Upper lobe of right lung (tissue), 1 donor: Measurements from ENCODE around the gene FHOD1. TPM values are rescaled to one million over a fixed set of nuclear protein-coding genes. Genes with fewer than 3 reads are reported as not detected.

Experiments
- ATAC-seq: fragments of 200-7000 bp; cut with Tn5 transposase; one replicate; pipeline ENCODE4 v1.9.1; 2020; ENCODE audit warnings: mild to moderate bottlenecking, moderate library complexity
- DNase-seq: peaks from one replicate; pipeline ENCODE4 v3.0.0-alpha.2; 2020
- H3K27ac ChIP-seq: fragments of 200-600 bp; one replicate; pipeline ENCODE4 v1.8.0; 2022
- H3K27me3 ChIP-seq: fragments of 200-600 bp; one replicate; pipeline ENCODE4 v1.8.0; 2022; ENCODE audit warnings: mild to moderate bottlenecking
- H3K36me3 ChIP-seq: fragments of 200-600 bp; one replicate; pipeline ENCODE4 v1.8.0; 2022
- H3K4me1 ChIP-seq: fragments of 200-600 bp; one replicate; pipeline ENCODE4 v1.8.0; 2022
- H3K4me3 ChIP-seq: fragments of 200-600 bp; one replicate; pipeline ENCODE4 v1.8.0; 2022; ENCODE audit warnings: mild to moderate bottlenecking
- H3K9me3 ChIP-seq: fragments of 200-600 bp; one replicate; pipeline ENCODE4 v1.8.0; 2022
- intact Hi-C: fragments of 100-400 bp; cut with DNase I; formaldehyde crosslinking; loops from one replicate; pipeline ENCODE4 v1.11.0; 2022
- total RNA-seq: library from RNA; stranded (reverse); fragmentation: NEBNext Ultra II Directional; extraction: Animal tissue kit (Norgen Biotek cat#: 25700); gene quantifications from one replicate; pipeline ENCODE4 v1.2.1, GENCODE V29; 2021
- TF ChIP-seq, protein P1 (sequence below): fragments of 200-600 bp; IDR thresholded peaks from one replicate; pipeline ENCODE4 v1.8.0; 2022; ENCODE audit warnings: antibody characterized with exemption
- donor health status: DM: no; HTN: yes; CAD: no; lungs with severe emphysema.

FHOD1 gene
- total RNA-seq, 1 donor from 2014 or later = 94.9 TPM

DNA sequence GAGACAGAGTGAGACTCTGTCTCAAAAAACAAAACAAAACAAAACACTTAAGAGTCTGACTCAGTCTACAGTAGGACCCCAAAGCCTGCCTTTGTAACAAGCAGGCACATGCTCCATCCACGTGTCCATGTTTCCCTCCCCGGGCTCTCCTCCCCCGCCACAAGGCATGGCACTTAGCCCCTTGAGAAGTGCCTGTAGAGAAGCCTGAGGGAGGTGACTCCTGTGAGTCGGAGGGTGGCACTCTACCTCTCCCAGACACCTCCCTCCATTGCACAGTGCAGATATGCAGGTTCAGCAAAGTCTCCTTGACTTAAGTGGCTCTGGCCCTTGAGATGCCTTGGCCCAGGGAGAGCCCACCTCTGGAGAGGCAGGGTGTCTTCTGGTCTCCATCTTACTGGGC is 6.8 kb downstream of the FHOD1 start:
- TF ChIP-seq, protein P1, sequence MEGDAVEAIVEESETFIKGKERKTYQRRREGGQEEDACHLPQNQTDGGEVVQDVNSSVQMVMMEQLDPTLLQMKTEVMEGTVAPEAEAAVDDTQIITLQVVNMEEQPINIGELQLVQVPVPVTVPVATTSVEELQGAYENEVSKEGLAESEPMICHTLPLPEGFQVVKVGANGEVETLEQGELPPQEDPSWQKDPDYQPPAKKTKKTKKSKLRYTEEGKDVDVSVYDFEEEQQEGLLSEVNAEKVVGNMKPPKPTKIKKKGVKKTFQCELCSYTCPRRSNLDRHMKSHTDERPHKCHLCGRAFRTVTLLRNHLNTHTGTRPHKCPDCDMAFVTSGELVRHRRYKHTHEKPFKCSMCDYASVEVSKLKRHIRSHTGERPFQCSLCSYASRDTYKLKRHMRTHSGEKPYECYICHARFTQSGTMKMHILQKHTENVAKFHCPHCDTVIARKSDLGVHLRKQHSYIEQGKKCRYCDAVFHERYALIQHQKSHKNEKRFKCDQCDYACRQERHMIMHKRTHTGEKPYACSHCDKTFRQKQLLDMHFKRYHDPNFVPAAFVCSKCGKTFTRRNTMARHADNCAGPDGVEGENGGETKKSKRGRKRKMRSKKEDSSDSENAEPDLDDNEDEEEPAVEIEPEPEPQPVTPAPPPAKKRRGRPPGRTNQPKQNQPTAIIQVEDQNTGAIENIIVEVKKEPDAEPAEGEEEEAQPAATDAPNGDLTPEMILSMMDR = no peak
- Histone ChIP-seq H3K27ac (peak overlapping the region; percentile 83), H3K27me3 (no peaks in the 10 kb centered on the region), H3K9me3 (no peaks in the 10 kb centered on the region), H3K36me3 (peaks cover 46% of the 10 kb centered on the region), H3K4me3 (no peak overlapping the region), H3K4me1 (peaks cover 62% of the 10 kb centered on the region)
- DNase-seq (peak; percentile 87), ATAC-seq (peak; percentile 72)
- intact Hi-C loops = no loop called here

DNA sequence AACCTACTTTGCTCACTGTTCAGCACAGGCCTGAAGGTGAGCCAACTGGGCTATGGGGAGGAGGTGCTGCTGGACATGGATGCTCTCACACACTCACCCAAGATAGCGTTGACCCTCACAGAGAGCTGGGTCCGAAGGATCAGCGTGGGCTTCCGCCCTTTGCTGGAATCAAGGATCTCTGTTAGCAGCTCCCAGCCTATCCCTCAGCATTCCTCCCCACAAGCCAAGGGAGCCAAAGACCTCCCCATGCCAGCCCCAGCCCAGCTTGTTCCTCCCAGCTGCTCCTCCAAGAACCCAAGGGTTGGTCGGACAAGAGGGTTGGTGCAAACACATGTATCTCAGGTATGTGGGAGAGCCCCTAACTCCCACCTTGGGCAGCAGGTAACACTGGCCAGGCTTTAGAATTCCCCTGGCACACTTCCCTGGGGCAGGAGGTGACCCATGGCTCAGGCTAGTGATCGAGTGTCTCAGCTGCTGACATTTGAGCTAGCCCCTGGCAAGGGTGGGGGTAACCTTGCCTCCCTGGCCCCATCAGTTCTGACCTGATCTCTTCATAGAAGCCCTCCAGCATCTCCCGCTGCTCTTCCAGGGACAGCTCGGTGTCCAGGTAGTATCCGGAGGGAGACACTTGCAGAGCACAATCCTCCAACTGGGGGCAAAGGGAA is 8.3 kb downstream of the FHOD1 start:
- ATAC-seq (no peak), DNase-seq (peak; percentile 45)
- intact Hi-C loops = no loop called here
- Histone ChIP-seq H3K4me3 (no peak overlapping the region), H3K27ac (no peak overlapping the region), H3K9me3 (no peaks in the 10 kb centered on the region), H3K36me3 (peaks cover 62% of the 10 kb centered on the region), H3K27me3 (no peaks in the 10 kb centered on the region), H3K4me1 (peaks cover 46% of the 10 kb centered on the region)
- TF ChIP-seq, protein P1 = no peak

DNA sequence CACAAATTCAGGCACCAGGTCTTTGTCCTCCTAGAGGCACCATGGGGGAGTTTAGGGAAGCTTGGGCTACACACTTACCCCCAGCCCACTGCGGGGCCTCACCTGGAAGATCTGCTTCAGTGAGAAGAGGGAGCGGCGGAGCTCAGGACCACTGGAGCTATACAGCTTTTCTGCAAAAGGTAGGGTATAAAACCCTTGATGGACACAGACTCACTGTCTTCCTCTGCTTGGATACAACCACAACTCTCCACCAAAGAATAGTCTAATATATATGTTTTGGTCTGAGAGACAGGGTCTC is 9.1 kb downstream of the FHOD1 start:
- no peak overlapping the region for H3K4me3 ChIP-seq
- ATAC-seq (no peak), DNase-seq (no peak)
- H3K4me1 ChIP-seq = peaks cover 39% of the 10 kb centered on the region
- no peak overlapping the region for H3K27ac ChIP-seq
- H3K9me3 ChIP-seq = no peaks in the 10 kb centered on the region
- H3K27me3 ChIP-seq = no peaks in the 10 kb centered on the region
- peaks cover 69% of the 10 kb centered on the region for H3K36me3 ChIP-seq
- intact Hi-C loops = no loop called here
- TF ChIP-seq, protein P1 = no peak

GRCh38 chr16:67237396-67238277 is 9.6 kb downstream of the FHOD1 start:
- Histone ChIP-seq H3K27ac (no peak overlapping the region), H3K4me1 (peaks cover 33% of the 10 kb centered on the region), H3K36me3 (peaks cover 73% of the 10 kb centered on the region), H3K4me3 (no peak overlapping the region), H3K9me3 (no peaks in the 10 kb centered on the region), H3K27me3 (no peaks in the 10 kb centered on the region)
- no peak for ATAC-seq
- DNase-seq = peak; percentile 57
- intact Hi-C loops = no loop called here
- TF ChIP-seq, protein P1 = no peak

DNA sequence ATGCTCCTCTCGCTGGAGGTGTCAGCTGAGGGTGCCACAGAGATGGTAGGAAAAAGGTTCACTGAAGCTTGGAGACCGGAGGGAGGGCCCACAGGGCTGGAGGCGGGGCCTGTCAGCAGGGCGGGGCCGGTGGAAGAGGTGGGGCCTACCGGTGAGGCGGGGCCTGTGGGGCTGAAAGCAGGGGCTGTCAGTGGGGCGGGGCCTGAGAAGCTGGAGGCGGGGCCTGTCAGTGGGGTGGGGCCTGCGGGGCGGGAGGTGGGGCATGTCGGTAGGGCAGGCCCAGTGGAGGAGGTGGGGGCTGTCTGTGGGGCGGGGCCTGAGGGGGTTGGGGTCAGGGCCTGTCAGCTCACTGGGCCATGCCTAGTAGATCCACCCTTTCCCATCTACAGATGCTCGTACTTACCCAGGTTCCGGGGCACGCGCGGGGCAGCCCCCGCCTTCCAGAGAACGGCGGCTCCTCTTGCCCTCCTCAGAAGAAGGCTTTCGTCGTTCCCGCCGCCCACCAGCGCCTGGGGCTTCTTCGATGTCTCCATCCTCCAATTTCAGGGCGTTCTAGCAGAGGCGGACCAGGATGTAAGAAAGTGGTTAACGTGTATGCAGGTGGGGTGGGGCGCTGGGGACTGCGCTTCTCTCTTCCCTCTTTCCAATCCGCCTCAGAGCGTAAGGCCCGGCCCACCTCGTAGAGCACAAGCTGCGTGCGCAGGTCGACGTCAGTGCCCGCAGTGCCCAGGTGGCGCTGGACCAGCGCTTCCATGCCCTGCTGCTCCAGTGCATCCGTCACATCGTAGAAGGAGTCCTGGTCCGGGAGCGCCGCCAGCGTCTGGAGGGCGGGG is 10.5 kb downstream of the FHOD1 start:
- H3K4me1 ChIP-seq = peaks cover 25% of the 10 kb centered on the region
- no peak overlapping the region for H3K27ac ChIP-seq
- H3K27me3 ChIP-seq = no peaks in the 10 kb centered on the region
- ATAC-seq = peak; percentile 44
- intact Hi-C loops = no loop called here
- H3K9me3 ChIP-seq = no peaks in the 10 kb centered on the region
- TF ChIP-seq, protein P1 = no peak
- DNase-seq = peak; percentile 78
- peaks cover 82% of the 10 kb centered on the region for H3K36me3 ChIP-seq
- H3K4me3 ChIP-seq = no peak overlapping the region
